DMS153 (cell line): ENCODE measurements around the gene DIRAS3.
"Not testable (repeated sequence)": the region's sequence is repeated elsewhere in the genome, so short reads cannot be mapped to it uniquely, and the experiment has no call there.

Source experiments
- DNase-seq: peaks from one replicate; lab custom pipeline; 2025; lab: John Stamatoyannopoulos, UW

The DIRAS3 gene

GRCh38 chr1:68024635-68025338 is 25.6 kb downstream of the DIRAS3 start:
- no peak for DNase-seq

GRCh38 chr1:68016381-68016780 is 34.0 kb downstream of the DIRAS3 start:
- DNase-seq, result no peak

GRCh38 chr1:68015971-68016370 is 34.5 kb downstream of the DIRAS3 start:
- no peak for DNase-seq

GRCh38 chr1:68015369-68015768 is 35.1 kb downstream of the DIRAS3 start:
- no peak for DNase-seq

GRCh38 chr1:68013351-68013750 is 37.1 kb downstream of the DIRAS3 start:
- DNase-seq, result no peak

GRCh38 chr1:68011657-68012375 is 38.6 kb downstream of the DIRAS3 start:
- DNase-seq, result no peak

GRCh38 chr1:68010543-68010942 is 39.9 kb downstream of the DIRAS3 start:
- DNase-seq, result no peak

- DNase-seq, result peak; percentile 8
These were observed 40.3 kb downstream of the DIRAS3 start for GRCh38 chr1:68010090-68010489.

GRCh38 chr1:68003626-68004025 is 46.8 kb downstream of the DIRAS3 start:
- not testable (repeated sequence) for DNase-seq

- no peak for DNase-seq
These were observed 50.2 kb downstream of the DIRAS3 start for GRCh38 chr1:68000191-68000590.

GRCh38 chr1:67997746-67998145 is 52.7 kb downstream of the DIRAS3 start:
- no peak for DNase-seq
